ENCODE data around the gene AJUBA.

AJUBA gene

GRCh38 chr14:22991852-22992251, 9.5 kb upstream of the AJUBA start:
- WGBS = 96% methylated on average over 8 of the region's 8 CpGs
- H3K27me3 ChIP-seq (ENCODE audit: insufficient read depth, low read length) = no peaks in the 10 kb centered on the region
- H3K4me3 ChIP-seq (ENCODE audit: low read length) = no peak overlapping the region
- no peak overlapping the region for H3K9ac ChIP-seq (ENCODE audit: low read depth, low read length)
- H3K9me3 ChIP-seq (ENCODE audit: insufficient read depth, low read depth, low read length) = no peaks in the 10 kb centered on the region
- peaks cover 5% of the 10 kb centered on the region for H3K4me1 ChIP-seq (ENCODE audit: insufficient read depth, low read length)
- no peak overlapping the region for H3K27ac ChIP-seq (ENCODE audit: low read depth, low read length)
- H3K36me3 ChIP-seq (ENCODE audit: insufficient read depth, low read length) = no peaks in the 10 kb centered on the region

- 93% methylated on average over 8 of the region's 8 CpGs for WGBS
- H3K9ac ChIP-seq (ENCODE audit: low read depth, low read length) = no peak overlapping the region
- H3K4me3 ChIP-seq (ENCODE audit: low read length) = no peak overlapping the region
- no peaks in the 10 kb centered on the region for H3K36me3 ChIP-seq (ENCODE audit: insufficient read depth, low read length)
- H3K9me3 ChIP-seq (ENCODE audit: insufficient read depth, low read depth, low read length) = no peaks in the 10 kb centered on the region
- H3K27me3 ChIP-seq (ENCODE audit: insufficient read depth, low read length) = no peaks in the 10 kb centered on the region
- H3K27ac ChIP-seq (ENCODE audit: low read depth, low read length) = no peak overlapping the region
- H3K4me1 ChIP-seq (ENCODE audit: insufficient read depth, low read length) = no peaks in the 10 kb centered on the region
These were observed 4.9 kb upstream of the AJUBA start for GRCh38 chr14:22987291-22987690.

DNA sequence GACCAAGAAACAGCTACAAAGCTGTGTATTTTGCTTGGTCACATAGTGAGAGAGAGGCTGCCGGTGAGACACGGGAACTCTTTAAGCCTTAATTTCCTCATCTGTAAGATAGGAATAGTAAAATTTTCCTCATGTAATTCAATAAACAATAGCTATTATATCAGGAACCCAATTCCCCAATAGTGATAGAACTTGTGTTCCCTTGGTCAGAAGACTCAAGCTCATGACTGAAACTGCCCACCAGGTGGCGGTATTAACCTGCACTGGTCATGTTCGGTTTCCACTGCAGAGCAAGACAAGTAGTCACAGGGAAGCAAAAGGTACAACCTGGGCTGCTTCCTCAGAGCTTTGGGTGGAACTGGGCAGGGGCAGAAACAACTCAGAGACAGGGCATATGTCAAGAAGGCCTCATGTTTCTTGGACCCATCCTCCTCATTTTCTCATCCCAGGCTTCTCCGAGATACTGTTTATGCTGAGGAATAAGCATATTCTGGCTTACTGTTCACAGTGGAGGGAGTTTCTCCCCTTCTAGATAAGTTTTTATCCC, 4.2 kb upstream of the AJUBA start:
- WGBS = 25% methylated on average over 5 of the region's 5 CpGs
- no peaks in the 10 kb centered on the region for H3K9me3 ChIP-seq (ENCODE audit: insufficient read depth, low read depth, low read length)
- no peaks in the 10 kb centered on the region for H3K4me1 ChIP-seq (ENCODE audit: insufficient read depth, low read length)
- no peak overlapping the region for H3K4me3 ChIP-seq (ENCODE audit: low read length)
- peaks cover 5% of the 10 kb centered on the region; the same call in 1 of the 2 replicates for H3K27me3 ChIP-seq (ENCODE audit: insufficient read depth, low read length)
- no peak overlapping the region for H3K27ac ChIP-seq (ENCODE audit: low read depth, low read length)
- no peaks in the 10 kb centered on the region for H3K36me3 ChIP-seq (ENCODE audit: insufficient read depth, low read length)
- no peak overlapping the region for H3K9ac ChIP-seq (ENCODE audit: low read depth, low read length)

DNA sequence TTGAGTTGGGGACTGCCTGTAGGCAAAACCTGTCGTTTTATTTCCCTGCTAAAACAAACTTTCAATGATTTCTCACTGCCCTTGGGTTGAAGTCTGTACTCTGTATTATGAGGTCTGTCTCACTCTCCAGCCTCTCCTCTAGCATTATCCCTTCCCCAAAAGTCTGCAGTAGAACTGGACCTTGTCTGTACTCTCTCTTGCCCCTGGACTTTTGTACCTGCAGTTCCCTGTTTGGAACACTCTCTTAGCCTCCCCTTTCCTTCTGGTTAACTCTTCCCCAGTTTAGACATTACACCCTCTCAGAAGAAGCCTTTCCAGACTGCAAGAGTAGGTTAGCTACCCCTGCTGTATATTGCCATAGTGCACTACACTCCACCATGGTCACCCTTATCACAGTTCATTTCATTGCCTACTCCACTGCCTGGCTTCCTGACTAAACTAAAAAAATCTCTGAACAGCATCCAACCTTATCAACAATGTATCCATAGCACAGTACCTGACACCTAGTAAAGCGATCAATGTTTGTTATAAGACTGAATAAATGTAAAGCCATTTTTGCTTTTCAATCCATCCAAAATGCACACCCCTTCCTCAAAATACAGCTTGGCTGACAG, 3.6 kb upstream of the AJUBA start:
- no peak overlapping the region for H3K27ac ChIP-seq (ENCODE audit: low read depth, low read length)
- H3K36me3 ChIP-seq (ENCODE audit: insufficient read depth, low read length) = no peaks in the 10 kb centered on the region
- H3K9ac ChIP-seq (ENCODE audit: low read depth, low read length) = no peak overlapping the region
- no peaks in the 10 kb centered on the region for H3K4me1 ChIP-seq (ENCODE audit: insufficient read depth, low read length)
- H3K9me3 ChIP-seq (ENCODE audit: insufficient read depth, low read depth, low read length) = no peaks in the 10 kb centered on the region
- peaks cover 11% of the 10 kb centered on the region; the same call in 1 of the 2 replicates for H3K27me3 ChIP-seq (ENCODE audit: insufficient read depth, low read length)
- 86% methylated on average over 1 of the region's 2 CpGs for WGBS
- H3K4me3 ChIP-seq (ENCODE audit: low read length) = no peak overlapping the region

GRCh38 chr14:22984959-22985658, 2.8 kb upstream of the AJUBA start:
- H3K27me3 ChIP-seq (ENCODE audit: insufficient read depth, low read length) = peaks cover 12% of the 10 kb centered on the region; the same call in 1 of the 2 replicates
- H3K36me3 ChIP-seq (ENCODE audit: insufficient read depth, low read length) = no peaks in the 10 kb centered on the region; the same call in 1 of the 2 replicates
- H3K4me3 ChIP-seq (ENCODE audit: low read length) = no peak overlapping the region
- no peaks in the 10 kb centered on the region for H3K9me3 ChIP-seq (ENCODE audit: insufficient read depth, low read depth, low read length)
- no peak overlapping the region for H3K27ac ChIP-seq (ENCODE audit: low read depth, low read length)
- WGBS = 89% methylated on average over 6 of the region's 6 CpGs
- H3K9ac ChIP-seq (ENCODE audit: low read depth, low read length) = no peak overlapping the region
- H3K4me1 ChIP-seq (ENCODE audit: insufficient read depth, low read length) = peaks cover 3% of the 10 kb centered on the region

GRCh38 chr14:22981876-22982476, 375 bp downstream of the AJUBA start:
- under 1% methylated on average over 51 of the region's 51 CpGs for WGBS
- peak overlapping the region; percentile 92 for H3K9ac ChIP-seq (ENCODE audit: low read depth, low read length)

DNA sequence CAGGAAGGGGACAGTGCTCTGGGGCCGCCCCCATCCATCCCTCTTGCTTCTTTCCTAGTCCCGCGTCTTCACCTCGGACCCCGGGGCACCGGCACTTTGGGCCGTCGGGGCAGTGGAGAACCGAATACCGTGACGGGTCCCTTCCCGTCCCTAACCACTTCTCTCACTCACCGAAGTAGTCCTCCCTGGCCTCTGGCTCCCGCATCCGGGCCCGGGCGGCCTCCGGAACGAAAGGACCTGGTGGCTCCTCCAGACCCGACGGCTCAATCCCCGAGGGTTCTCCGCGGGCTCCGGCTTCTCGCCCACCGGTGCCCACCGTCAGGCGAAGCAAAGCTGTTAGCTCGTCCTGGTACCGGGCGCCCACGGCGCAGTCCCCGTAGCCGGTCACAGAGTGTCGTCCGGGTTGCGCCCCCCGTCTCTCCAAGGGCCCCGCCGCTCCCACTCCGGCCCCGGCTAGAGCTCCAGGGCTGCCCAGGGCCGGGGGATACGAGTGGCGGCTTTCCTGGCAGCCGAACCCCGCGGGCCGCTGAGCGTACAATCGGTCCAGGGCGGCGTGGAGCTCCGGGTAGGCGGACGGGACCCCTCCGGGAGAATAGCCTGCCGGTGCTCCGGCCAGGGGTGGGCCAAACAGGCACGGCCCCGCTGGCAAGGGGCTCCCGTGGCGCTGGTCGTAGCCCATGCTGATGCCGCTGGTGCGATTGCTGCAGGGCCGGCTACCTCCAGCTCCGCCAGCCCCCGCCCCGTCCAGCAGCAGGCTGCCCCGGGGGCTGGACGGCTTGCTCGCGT, 1.1 kb downstream of the AJUBA start:
- Histone ChIP-seq H3K9me3 (ENCODE audit: insufficient read depth, low read depth, low read length) (no peaks in the 10 kb centered on the region), H3K4me1 (ENCODE audit: insufficient read depth, low read length) (peaks cover 38% of the 10 kb centered on the region), H3K27me3 (ENCODE audit: insufficient read depth, low read length) (peaks cover 12% of the 10 kb centered on the region; the same call in 1 of the 2 replicates), H3K27ac (ENCODE audit: low read depth, low read length) (peak overlapping the region; percentile 88), H3K4me3 (ENCODE audit: low read length) (peak overlapping the region; percentile 83), H3K9ac (ENCODE audit: low read depth, low read length) (peak overlapping the region; percentile 92), H3K36me3 (ENCODE audit: insufficient read depth, low read length) (peaks cover 27% of the 10 kb centered on the region)
- under 1% methylated on average over 76 of the region's 76 CpGs for WGBS

More at GRCh38 chr14:22981876-22982476, 375 bp downstream of the AJUBA start:
- Histone ChIP-seq H3K36me3 (ENCODE audit: insufficient read depth, low read length) (peaks cover 20% of the 10 kb centered on the region), H3K27me3 (ENCODE audit: insufficient read depth, low read length) (peaks cover 12% of the 10 kb centered on the region; the same call in 1 of the 2 replicates), H3K4me3 (ENCODE audit: low read length) (peak overlapping the region; percentile 83), H3K9me3 (ENCODE audit: insufficient read depth, low read depth, low read length) (no peaks in the 10 kb centered on the region), H3K27ac (ENCODE audit: low read depth, low read length) (peak overlapping the region; percentile 88), H3K4me1 (ENCODE audit: insufficient read depth, low read length) (peaks cover 32% of the 10 kb centered on the region)

DNA sequence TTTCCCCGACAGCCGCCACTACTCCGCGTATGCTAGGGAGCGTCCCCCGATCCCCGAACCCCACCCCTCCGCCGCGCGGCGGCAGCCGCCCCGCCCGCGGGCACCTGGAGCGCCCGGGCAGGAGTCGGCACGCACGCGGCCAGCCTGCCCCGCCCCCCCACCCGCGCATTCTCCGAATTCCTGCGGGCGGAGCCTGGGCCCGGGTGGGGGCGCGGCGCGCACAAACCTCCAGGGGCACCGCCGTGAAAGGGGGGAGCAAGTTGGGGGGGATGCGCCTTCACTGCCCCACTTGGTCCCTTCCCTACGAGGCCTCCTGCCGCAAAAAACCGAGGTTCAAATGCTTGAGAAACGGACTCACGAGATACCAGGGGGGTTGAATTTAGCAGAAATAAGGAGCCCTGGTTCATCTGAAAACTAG, 1.7 kb downstream of the AJUBA start:
- no peaks in the 10 kb centered on the region for H3K9me3 ChIP-seq (ENCODE audit: insufficient read depth, low read depth, low read length)
- H3K9ac ChIP-seq (ENCODE audit: low read depth, low read length) = peak overlapping the region; percentile 92
- peaks cover 33% of the 10 kb centered on the region for H3K36me3 ChIP-seq (ENCODE audit: insufficient read depth, low read length)
- H3K27ac ChIP-seq (ENCODE audit: low read depth, low read length) = peak overlapping the region; percentile 88
- under 1% methylated on average over 41 of the region's 41 CpGs for WGBS
- peak overlapping the region; percentile 83 for H3K4me3 ChIP-seq (ENCODE audit: low read length)
- peaks cover 41% of the 10 kb centered on the region for H3K4me1 ChIP-seq (ENCODE audit: insufficient read depth, low read length)
- H3K27me3 ChIP-seq (ENCODE audit: insufficient read depth, low read length) = peaks cover 12% of the 10 kb centered on the region; the same call in 1 of the 2 replicates

DNA sequence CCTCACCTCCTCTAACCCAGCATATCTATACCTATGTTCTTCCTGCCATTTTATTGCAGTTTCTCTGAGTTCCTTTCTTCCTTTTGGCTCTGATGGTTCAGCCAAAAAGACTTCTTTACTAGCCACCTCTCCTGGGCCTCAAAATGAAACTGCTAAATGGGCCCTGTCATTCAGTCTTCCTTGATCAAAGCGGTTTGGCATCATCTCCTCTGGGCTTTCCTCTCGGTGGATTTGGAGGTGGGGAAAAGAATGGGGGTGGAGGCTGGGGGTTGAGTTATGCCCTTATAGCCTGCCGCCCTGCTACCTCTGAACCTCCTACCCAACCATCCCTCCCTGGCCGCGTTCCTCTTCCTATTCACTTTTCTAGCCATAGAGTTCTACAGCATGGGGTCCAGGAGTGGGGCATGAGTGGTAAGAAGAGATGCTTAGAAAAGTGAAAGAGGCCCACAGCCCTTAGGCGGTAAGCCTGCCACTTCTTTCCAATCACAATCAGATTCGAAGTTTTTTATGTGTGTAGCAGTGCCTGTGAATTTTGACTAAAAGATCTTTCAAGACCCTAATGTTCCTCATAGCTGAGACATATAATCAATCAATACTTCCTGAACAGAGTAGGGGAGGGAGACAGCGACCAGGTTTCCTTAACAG, 2.5 kb downstream of the AJUBA start:
- Histone ChIP-seq H3K4me1 (ENCODE audit: insufficient read depth, low read length) (peaks cover 41% of the 10 kb centered on the region), H3K4me3 (ENCODE audit: low read length) (peak overlapping the region; percentile 83), H3K27ac (ENCODE audit: low read depth, low read length) (peak overlapping the region; percentile 53; the same call in 1 of the 2 replicates), H3K27me3 (ENCODE audit: insufficient read depth, low read length) (peaks cover 12% of the 10 kb centered on the region; the same call in 1 of the 2 replicates), H3K9ac (ENCODE audit: low read depth, low read length) (peak overlapping the region; percentile 92; the same call in 1 of the 2 replicates), H3K36me3 (ENCODE audit: insufficient read depth, low read length) (peaks cover 41% of the 10 kb centered on the region), H3K9me3 (ENCODE audit: insufficient read depth, low read depth, low read length) (no peaks in the 10 kb centered on the region)
- WGBS = 27% methylated on average over 4 of the region's 8 CpGs

GRCh38 chr14:22978981-22979671, 3.2 kb downstream of the AJUBA start:
- Histone ChIP-seq H3K27ac (ENCODE audit: low read depth, low read length) (0 out of 2 replicates have a peak overlapping the region, but pooled peaks have one; percentile 11), H3K36me3 (ENCODE audit: insufficient read depth, low read length) (peaks cover 48% of the 10 kb centered on the region), H3K27me3 (ENCODE audit: insufficient read depth, low read length) (peaks cover 12% of the 10 kb centered on the region; the same call in 1 of the 2 replicates), H3K4me3 (ENCODE audit: low read length) (peak overlapping the region; percentile 83), H3K9ac (ENCODE audit: low read depth, low read length) (0 out of 2 replicates have a peak overlapping the region, but pooled peaks have one; percentile 63), H3K9me3 (ENCODE audit: insufficient read depth, low read depth, low read length) (no peaks in the 10 kb centered on the region), H3K4me1 (ENCODE audit: insufficient read depth, low read length) (peaks cover 41% of the 10 kb centered on the region)
- 70% methylated on average over 5 of the region's 5 CpGs for WGBS
